NCI-H748 (cell line): ENCODE results near the gene COX14.
"Not testable (repeated sequence)": the region's sequence is repeated elsewhere in the genome, so short reads cannot be mapped to it uniquely, and the experiment has no call there.

Experiments
- DNase-seq: peaks from one replicate; lab custom pipeline; 2025; ENCODE audit not compliant: unreplicated experiment; lab: John Stamatoyannopoulos, UW

COX14 gene

DNA sequence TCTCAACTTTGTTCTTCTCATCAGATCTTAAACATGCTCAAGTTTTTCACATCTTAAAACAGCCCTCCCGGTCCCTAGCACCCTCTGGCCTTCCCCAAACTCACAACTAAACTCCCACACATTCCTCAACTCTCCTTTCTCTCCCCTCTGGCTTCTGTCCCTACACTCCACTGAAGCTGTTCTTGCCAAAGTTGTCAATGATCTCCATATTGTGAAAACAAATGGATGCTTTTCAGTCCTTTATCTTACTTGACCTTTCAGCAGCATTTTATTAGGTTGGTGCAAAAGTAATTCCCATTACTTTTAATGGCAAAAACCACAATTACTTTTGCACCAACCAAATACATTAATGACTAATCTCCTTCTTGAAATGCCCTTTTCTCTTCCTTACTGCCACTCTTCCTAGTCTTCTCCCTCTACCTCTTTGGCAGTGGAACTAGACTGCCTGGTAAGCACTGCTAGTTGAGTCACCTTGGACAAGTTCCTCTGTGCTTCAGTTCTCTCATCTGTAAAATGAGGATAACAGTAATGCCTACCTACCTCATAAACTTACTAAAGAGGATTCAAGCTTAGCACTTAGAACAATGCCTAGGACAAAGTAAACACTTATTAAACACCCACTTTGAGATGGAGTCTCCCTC lies 39.1 kb downstream of the COX14 start:
- DNase-seq, result no peak

DNA sequence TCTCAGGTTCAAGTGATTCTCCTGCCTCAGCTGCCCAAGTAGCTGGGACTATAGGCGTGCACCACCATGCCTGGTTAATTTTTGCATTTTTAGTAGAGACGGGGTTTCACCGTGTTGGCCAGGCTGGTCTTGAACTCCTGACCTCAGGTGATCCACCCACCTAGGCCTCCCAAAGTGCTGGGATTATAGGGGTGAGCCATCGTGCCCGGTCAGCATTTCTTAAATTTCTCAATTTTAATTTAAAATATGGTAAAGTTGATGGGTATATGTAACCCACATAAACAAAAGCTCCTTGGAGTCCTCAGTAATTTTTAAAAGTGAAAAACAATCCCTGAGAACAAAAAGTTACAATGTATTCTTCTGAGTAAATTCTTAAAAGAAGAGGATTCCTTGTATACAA lies 42.9 kb downstream of the COX14 start:
- DNase-seq, result not testable (repeated sequence)

DNA sequence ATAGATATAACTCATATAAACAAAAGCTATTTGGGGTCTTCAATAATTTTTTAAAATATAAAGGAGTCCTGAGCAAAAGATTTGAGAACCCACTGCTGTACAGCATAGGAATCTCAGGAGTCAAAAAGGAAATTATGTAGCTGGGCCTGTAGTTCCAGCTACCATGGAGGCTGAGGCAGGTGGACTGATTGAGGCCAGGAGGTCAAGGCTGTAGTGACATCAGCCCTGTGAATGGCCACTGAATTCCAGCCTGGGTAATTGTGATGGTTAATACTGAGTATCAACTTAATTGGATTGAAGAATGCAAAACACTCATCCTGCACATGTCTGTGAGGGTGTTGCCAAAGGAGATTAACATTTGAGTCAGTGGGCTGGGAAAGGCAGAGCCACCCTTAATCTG lies 44.6 kb downstream of the COX14 start:
- no peak for DNase-seq

DNA sequence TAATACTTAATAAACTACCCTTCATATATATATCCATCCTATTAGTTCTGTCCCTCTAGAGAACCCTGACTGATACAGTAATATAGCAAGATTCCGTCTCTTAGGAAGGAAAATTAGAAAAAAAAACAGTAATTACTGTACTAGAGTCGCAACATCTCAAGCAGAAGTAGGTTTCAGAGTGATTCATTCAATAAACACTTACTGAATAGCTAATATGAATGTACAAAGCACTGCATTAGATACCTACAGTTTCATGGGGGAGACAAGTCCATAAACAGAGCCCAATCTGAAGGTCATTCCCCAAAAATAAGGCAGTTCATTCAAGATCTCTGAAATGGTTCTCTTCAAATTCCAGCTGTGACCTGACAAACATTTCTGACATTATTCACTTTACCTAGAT lies 45.2 kb downstream of the COX14 start:
- no peak for DNase-seq

DNA sequence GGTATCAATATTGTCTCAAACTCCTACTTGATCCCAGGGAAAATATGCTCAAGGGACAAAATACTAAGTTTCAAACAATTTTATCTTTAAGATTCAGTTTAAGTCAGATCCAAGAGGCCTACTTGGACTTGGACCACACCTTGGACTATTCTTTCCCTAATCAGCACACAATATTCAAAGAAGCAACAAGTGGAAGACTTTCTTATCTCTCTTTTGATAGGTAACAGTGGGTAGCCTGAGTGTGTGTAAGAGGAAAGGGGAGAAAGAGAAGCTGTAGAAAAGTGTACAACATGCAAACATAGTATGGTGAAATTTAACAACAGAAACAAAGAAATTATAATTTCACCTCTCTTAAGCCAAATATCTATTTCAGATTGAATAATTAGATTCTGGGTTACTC lies 48.6 kb downstream of the COX14 start:
- no peak for DNase-seq

DNA sequence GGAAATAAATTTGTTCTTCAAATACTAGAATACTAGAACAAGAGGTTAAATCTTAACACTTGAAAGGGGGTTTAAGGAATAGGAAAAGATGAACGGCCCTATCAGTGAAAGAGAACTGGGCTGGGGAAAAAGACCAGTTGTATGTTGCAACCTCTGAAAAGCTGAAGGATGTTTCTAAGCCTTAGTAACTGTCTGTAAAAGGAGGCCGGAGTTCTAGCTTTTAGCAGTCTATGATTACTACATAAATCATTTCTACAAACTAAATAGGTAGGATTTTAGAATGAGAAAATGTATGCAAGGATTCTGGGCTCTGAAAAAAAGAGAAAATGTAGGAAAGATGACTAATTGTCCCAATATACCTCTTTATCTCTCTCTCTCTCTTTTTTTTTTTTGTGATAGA lies 50.2 kb downstream of the COX14 start:
- DNase-seq, result no peak

DNA sequence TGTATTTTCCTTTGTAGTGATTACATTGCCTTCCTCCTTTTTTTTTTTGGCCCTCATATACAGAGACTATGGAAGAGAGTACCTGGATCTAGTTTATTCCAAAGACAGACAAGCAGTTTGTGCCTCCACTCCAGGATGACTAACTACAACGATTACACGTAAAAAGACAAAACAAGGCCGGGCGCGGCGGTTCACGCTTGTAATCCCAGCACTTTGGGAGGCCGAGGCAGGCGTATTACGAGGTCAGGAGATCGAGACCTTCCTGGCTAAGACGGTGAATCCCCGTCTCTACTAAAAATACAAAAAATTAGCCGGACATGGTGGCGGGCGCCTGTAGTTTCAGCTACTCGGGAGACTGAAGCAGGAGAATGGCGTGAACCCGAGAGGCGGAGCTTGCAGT lies 52.9 kb downstream of the COX14 start:
- no peak for DNase-seq

DNA sequence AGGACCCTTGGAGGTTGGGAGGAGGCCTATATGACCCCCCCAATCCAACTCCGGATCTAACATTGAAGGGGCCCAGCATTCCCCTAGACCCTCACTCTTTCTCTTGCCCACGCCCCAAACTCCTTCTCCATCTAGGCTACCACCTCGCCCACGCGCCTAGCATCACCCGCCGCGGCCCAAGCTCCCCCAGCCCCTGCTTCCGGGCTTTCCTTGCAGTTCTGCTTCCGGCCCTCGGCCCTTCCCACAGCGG lies 54.7 kb downstream of the COX14 start:
- DNase-seq, result no peak

DNA sequence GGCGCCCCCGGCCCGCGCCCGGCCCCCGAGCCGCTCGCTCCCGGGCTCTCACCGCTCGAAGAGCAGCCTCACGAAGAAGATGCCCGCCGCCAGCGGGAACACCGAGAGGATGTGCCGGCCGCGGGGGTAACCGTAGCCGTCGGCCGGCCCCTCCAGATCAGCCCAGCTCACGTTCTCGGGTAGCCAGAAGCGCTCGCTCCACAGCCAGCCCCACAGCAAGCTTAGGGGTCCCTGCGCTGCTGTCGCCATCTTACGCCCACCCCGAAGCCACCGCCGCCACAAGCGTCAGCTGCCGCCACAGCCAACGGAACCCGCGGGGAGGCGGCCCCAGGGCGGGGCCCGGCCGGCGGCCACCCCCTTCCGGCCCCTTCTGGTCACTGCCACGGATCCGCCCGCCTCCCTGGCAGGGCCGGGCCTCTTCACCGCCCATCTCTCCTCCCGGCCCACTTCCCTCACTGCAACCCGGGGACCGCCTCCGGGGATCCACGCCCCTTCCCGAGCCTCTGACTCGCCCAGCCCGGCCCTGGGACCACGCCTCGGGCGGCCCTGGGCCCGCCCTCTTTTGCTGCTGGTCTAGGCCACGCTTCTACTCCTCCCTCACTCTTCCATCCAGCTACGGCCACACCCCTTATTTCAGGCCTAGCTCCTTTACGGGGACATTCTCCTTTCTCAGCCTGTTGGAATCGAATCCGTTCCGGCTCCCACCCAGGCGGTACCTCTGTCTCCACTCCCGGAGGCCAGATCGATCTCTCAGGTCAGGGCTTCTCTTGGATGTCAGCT lies 55.2 kb downstream of the COX14 start, which contains the start of gene CERS5:
Gene CERS5 (minus strand): TSS at position 321 of the 780 bp plus-strand sequence. CDS start 72 bp downstream, at position 249.
- DNase-seq, result peak; percentile 99
